Measurements from ENCODE around the gene CYB5A.

Gene CYB5A

DNA sequence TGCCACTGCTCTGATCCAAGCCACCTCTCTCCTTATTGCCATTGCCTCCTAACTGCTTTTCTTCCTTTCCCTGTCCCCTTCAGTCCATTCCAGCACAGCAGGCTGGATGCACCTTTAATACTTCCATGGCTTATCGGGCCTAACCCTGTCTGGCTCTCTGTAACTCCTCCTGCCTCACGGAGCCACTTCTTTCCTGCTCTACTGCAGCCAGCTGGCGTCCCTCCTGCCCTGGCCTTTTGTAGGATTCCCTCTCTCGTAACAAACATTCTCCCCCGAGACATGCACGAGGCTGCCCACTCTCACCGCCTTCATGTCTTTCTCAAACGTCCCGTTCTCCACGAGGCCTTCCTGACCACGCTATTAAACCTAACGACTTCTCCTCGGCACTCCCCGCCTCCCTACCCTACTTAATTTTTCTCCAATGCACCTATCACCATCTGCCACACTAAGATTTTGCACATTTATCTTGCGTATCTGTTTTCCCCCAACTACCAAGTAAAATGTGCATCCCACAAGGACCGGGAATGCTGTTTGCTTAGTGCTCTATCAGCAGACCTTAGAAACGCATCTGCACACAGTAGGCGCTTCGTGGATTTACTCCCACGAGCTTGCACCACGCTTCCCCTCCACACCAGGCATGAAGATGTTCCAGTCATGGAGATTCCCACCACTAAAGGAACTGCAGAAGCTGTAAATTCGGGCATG, 23.1 kb upstream of the CYB5A start:
- H3K27ac ChIP-seq, result no peak overlapping the region
- TF ChIP-seq ZFX (IDR thresholded peaks at IDR 0.05; ENCODE audit: borderline replicate concordance), result no peak
- TF ChIP-seq, protein P1, sequence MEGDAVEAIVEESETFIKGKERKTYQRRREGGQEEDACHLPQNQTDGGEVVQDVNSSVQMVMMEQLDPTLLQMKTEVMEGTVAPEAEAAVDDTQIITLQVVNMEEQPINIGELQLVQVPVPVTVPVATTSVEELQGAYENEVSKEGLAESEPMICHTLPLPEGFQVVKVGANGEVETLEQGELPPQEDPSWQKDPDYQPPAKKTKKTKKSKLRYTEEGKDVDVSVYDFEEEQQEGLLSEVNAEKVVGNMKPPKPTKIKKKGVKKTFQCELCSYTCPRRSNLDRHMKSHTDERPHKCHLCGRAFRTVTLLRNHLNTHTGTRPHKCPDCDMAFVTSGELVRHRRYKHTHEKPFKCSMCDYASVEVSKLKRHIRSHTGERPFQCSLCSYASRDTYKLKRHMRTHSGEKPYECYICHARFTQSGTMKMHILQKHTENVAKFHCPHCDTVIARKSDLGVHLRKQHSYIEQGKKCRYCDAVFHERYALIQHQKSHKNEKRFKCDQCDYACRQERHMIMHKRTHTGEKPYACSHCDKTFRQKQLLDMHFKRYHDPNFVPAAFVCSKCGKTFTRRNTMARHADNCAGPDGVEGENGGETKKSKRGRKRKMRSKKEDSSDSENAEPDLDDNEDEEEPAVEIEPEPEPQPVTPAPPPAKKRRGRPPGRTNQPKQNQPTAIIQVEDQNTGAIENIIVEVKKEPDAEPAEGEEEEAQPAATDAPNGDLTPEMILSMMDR (IDR thresholded peaks at IDR 0.05), result no peak

DNA sequence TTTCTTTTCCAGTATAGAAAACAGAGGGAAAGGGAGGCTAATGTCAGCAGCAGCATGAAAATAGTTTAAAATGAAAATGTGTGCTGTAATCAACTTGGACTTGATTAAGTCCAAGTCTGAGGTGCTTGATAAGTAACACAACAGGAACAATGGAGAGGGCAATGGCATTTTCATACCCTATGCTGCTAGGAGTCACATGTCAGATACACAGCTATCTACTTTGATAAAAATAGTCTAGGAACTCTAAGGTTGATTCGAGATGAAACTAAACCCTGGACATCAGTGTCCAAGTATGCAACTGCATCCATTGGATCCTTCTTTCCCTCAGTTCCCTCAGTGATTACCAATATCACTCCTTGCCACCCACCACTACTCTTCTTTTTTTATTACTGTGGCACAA, 19.2 kb upstream of the CYB5A start:
- TF ChIP-seq, protein P1 (IDR thresholded peaks at IDR 0.05), result no peak
- no peak for TF ChIP-seq ZFX (IDR thresholded peaks at IDR 0.05; ENCODE audit: borderline replicate concordance)
- H3K27ac ChIP-seq, result no peak overlapping the region

DNA sequence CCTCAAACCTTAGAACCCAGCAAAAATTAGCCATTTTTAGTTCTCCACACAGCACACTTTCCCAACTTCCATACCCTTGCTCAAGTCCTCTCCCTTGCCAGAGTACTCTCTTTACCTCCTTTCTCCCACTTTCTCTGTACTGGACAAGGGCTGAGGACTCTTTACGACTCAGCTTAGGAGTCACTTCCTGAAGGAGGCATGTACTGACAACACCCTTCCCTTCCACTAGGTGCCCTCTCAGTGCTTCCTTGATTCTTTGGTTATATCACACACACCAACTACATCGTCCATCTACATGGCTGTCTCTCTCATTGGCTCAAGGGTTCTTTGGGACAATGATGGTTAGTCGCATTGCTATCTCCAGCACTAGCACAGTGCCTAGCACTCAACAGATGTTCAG, 18.6 kb upstream of the CYB5A start:
- no peak overlapping the region for H3K27ac ChIP-seq
- TF ChIP-seq ZFX (IDR thresholded peaks at IDR 0.05; ENCODE audit: borderline replicate concordance), result no peak
- TF ChIP-seq, protein P1 (IDR thresholded peaks at IDR 0.05), result peak; percentile 26; the same call in 1 of the 2 replicates

DNA sequence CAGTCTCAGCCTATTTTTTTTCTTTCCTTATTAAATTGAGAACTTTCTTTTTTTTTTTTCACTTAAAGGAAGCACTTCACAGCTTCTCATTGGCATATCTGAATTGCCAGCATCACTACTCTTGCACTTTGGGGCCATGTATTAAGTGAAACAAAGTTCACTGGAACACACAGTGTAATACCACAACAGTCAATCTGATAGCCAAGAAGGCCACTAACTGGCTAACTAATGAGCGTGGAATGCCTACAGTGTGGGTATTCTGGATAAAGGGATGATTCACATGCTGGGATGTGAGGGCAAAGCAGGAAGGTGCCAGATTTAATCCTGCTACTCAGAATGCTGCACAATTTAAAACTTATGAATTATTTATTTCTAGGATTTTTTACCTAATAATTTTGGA, 12.2 kb upstream of the CYB5A start:
- H3K27ac ChIP-seq, result no peak overlapping the region
- TF ChIP-seq ZFX (IDR thresholded peaks at IDR 0.05; ENCODE audit: borderline replicate concordance), result no peak
- TF ChIP-seq, protein P1 (IDR thresholded peaks at IDR 0.05), result no peak

DNA sequence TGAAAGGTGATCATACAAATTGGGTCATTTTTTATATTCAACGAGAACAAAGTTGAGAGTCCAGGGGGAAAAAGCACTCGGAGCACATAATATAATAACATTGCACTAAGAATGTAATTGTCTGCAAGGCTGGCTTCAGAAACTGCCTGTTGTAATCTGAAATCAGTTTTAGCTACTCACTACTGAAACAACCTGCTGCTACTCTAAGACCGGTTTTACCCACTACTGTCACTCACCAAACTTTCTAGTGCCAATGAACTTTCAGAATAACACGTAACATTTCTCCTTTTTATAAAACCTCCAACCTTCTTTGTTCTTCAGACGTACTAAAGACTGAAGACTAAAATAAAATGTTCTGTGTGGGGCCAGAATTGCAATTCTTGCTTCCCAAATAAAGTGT, 11.5 kb upstream of the CYB5A start:
- no peak for TF ChIP-seq ZFX (IDR thresholded peaks at IDR 0.05; ENCODE audit: borderline replicate concordance)
- TF ChIP-seq, protein P1 (IDR thresholded peaks at IDR 0.05), result no peak
- H3K27ac ChIP-seq, result no peak overlapping the region

DNA sequence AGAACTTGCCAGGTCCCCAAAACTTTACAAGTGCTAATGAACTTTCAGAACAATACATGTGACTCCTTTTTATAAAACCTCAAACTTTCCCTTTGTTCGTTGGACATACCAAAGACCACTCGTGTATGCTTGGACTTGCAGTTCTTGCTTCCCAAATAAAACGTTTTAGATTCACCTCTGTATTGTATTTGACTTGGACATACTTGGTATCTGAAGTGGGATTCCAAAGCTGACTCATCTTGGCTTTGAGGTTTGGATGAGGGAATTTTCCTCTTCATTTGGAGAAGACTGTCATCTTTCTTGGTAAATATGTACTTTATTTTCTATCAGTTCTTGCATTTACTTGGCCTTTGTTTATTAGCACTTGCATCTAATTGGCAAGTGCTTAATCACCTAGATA, 8.0 kb upstream of the CYB5A start:
- TF ChIP-seq, protein P1 (IDR thresholded peaks at IDR 0.05), result no peak
- H3K27ac ChIP-seq, result no peak overlapping the region

DNA sequence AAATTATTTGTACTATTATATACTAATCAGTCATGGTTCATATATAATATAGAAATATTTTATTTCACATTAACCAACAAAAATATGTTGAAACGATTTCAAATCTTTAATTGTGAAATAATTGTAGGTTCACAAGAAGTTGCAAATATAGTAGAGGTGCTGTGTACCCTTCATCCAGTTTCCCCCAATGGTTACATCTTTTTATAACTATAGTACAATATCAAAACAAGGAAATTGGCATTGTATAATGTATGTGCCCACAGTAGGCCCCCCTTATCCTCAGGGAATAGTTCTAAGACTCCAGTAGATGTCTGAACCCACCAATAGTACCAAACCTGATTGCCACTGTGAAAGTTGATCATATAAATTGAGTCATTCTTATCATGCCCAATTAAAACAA, 7.4 kb upstream of the CYB5A start:
- TF ChIP-seq ZFX (IDR thresholded peaks at IDR 0.05; ENCODE audit: borderline replicate concordance), result no peak
- TF ChIP-seq, protein P1 (IDR thresholded peaks at IDR 0.05), result no peak
- no peak overlapping the region for H3K27ac ChIP-seq

All from 22Rv1 (cell line).